H1 (cell line): ENCODE measurements around the gene KLF6.

ENCODE experiments used
- JUN ChIP-seq: IDR thresholded peaks from 2 replicates; pipeline ENCODE4 v1.6.1; 2011; ENCODE audit warnings: low read depth, mild to moderate bottlenecking, improper control_type of control experiment, low read length
- TAF1 ChIP-seq: IDR thresholded peaks from 2 replicates; pipeline ENCODE4 v1.6.1; 2011; ENCODE audit warnings: mild to moderate bottlenecking, low read depth, low read length
- TF ChIP-seq, protein P1 (sequence below): IDR thresholded peaks from 2 replicates; pipeline ENCODE4 v1.6.1; 2012; ENCODE audit warnings: inconsistent platforms

DNA sequence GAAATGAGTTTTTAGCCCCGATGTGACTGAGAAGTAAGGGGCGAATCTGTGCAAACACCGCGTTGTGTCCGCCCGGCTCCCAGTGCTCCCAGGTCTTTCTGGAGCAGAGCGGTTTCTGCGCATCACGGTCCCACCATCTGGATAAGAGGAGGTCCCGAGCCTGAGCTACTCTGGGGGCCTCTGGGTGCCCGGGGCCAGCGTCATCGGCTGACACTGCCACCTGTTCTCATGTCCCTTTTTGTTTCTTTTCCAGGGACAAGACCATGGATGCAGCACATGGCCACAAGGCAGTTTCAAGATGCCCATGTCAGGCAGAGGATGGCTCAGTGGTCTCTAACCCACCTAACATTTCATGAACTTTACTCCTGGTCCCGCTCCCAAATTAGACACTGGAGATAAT lies 24.9 kb downstream of the KLF6 start:
- TF ChIP-seq JUN (no peak), TAF1 (no peak)
- TF ChIP-seq, protein P1, sequence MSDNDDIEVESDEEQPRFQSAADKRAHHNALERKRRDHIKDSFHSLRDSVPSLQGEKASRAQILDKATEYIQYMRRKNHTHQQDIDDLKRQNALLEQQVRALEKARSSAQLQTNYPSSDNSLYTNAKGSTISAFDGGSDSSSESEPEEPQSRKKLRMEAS: no peak
